SU-DHL-6 (cell line): ENCODE results near the gene FAM3C.

Source experiments
- CTCF ChIP-seq: fragments of 200-600 bp; sonication (generic); IDR thresholded peaks from one replicate; pipeline ENCODE4 v1.5.1; 2017; ENCODE audit warnings: antibody characterized with exemption, mild to moderate bottlenecking, low read length, moderate library complexity; ENCODE audit not compliant: insufficient read depth, poor library complexity, severe bottlenecking
- EZH2phosphoT487 ChIP-seq: fragments of 200-600 bp; sonication (generic), shearing (Covaris generic); conservative IDR thresholded peaks from 2 replicates; pipeline ENCODE4 v1.6.1; 2018; ENCODE audit warnings: mild to moderate bottlenecking, antibody characterized with exemption, low read length, moderate library complexity, mixed read lengths

GRCh38 chr7:121371367-121371766 is 24.7 kb downstream of the FAM3C start:
- TF ChIP-seq CTCF: no peak
- no peak for TF ChIP-seq EZH2phosphoT487
